Esophagus (tissue), 2 donors: ENCODE data around the gene SLC7A5. TPM values are rescaled to one million over a fixed set of nuclear protein-coding genes. Genes with fewer than 3 reads are reported as not detected.

ENCODE experiments used
- H3K27ac ChIP-seq, 2 donors: one replicate each; pipeline ENCODE4 v1.5.1; 2013; ENCODE audit warnings: low read depth in 2 of 2, mild to moderate bottlenecking in 2 of 2, inconsistent platforms in 1 of 2, low read length in 1 of 2, moderate library complexity in 1 of 2
- H3K27me3 ChIP-seq, 2 donors: one replicate each; pipeline ENCODE4 v1.6.1; 2013; ENCODE audit warnings: low read length in 2 of 2, control low read depth in 1 of 2, mild to moderate bottlenecking in 1 of 2; ENCODE audit not compliant: insufficient read depth in 2 of 2, control insufficient read depth in 1 of 2
- H3K36me3 ChIP-seq, 2 donors: one replicate each; pipeline ENCODE4 v1.6.1; 2013; ENCODE audit warnings: low read length in 1 of 2; ENCODE audit not compliant: control insufficient read depth in 2 of 2, insufficient read depth in 2 of 2
- H3K4me1 ChIP-seq, 2 donors: one replicate each; pipeline ENCODE4 v1.6.1; 2013; ENCODE audit warnings: low read length in 1 of 2; ENCODE audit not compliant: control insufficient read depth in 2 of 2, insufficient read depth in 2 of 2
- H3K4me3 ChIP-seq, 2 donors: one replicate each; pipeline ENCODE4 v1.5.1; 2013; ENCODE audit warnings: low read length in 2 of 2, mild to moderate bottlenecking in 2 of 2, low read depth in 1 of 2, moderate library complexity in 1 of 2
- H3K9me3 ChIP-seq, 2 donors: one replicate each; pipeline ENCODE4 v1.6.1; 2013; ENCODE audit warnings: mild to moderate bottlenecking in 2 of 2, low read depth in 1 of 2, low read length in 1 of 2, moderate library complexity in 1 of 2; ENCODE audit not compliant: control insufficient read depth in 2 of 2, insufficient read depth in 1 of 2
- WGBS, 2 donors: extraction: QIAGEN DNeasy Blood & Tissue Kit; methylation state at CpG; one replicate each; pipeline ENCODE4 v1.1.7; 2013; 5-methylcytosine and 5-hydroxymethylcytosine counted together
- polyA plus RNA-seq, 2 donors: library from polyadenylated mRNA; stranded (reverse); fragments of 200-250 nt; gene quantifications; one replicate each; pipeline ENCODE4 v1.2.3, GENCODE V29; 2013
- donor health status: healthy with polysubstance abuse.
- donor health status: Bipolar disorder and iron deficiency.

Gene SLC7A5
- polyA plus RNA-seq, 2 donors = 117 to 138 TPM

- WGBS, 2 donors = 33 to 47% methylated on average over 19 to 21 of the region's 21 CpGs
- H3K36me3 ChIP-seq = peaks cover 0 to 10% of the 10 kb centered on the region in 2 donors
- H3K27ac ChIP-seq = peak overlapping the region; percentile 83 to 91
- no peaks in the 10 kb centered on the region for H3K9me3 ChIP-seq
- no peaks in the 10 kb centered on the region for H3K27me3 ChIP-seq
- H3K4me1 ChIP-seq = peaks cover 7 to 52% of the 10 kb centered on the region in 2 donors
- H3K4me3 ChIP-seq = peak overlapping the region in 1 of 2 donors; percentile 6
These were observed 15.0 kb downstream of the SLC7A5 start for GRCh38 chr16:87854053-87854906.

GRCh38 chr16:87853411-87854052 lies 15.8 kb downstream of the SLC7A5 start:
- peak overlapping the region; percentile 69 to 91 for H3K27ac ChIP-seq
- H3K4me3 ChIP-seq = no peak overlapping the region
- no peaks in the 10 kb centered on the region for H3K27me3 ChIP-seq
- no peaks in the 10 kb centered on the region for H3K9me3 ChIP-seq
- 5 to 8% methylated on average over 25 of the region's 25 CpGs for WGBS, 2 donors
- H3K36me3 ChIP-seq = peaks cover 0 to 12% of the 10 kb centered on the region in 2 donors
- H3K4me1 ChIP-seq = peaks cover 7 to 56% of the 10 kb centered on the region in 2 donors

GRCh38 chr16:87851601-87852000 lies 17.7 kb downstream of the SLC7A5 start:
- peaks cover 0 to 15% of the 10 kb centered on the region in 2 donors for H3K36me3 ChIP-seq
- H3K27me3 ChIP-seq = no peaks in the 10 kb centered on the region
- WGBS, 2 donors = 52 to 71% methylated on average over 21 of the region's 21 CpGs
- peak overlapping the region; percentile 40 to 91 for H3K27ac ChIP-seq
- peaks cover 7 to 59% of the 10 kb centered on the region in 2 donors for H3K4me1 ChIP-seq
- no peaks in the 10 kb centered on the region for H3K9me3 ChIP-seq
- H3K4me3 ChIP-seq = no peak overlapping the region

GRCh38 chr16:87851141-87851587 lies 18.1 kb downstream of the SLC7A5 start:
- Histone ChIP-seq H3K27ac (peak overlapping the region; percentile 40 to 91), H3K9me3 (no peaks in the 10 kb centered on the region), H3K4me3 (no peak overlapping the region), H3K36me3 (peaks cover 0 to 16% of the 10 kb centered on the region in 2 donors), H3K4me1 (peaks cover 5 to 60% of the 10 kb centered on the region in 2 donors), H3K27me3 (no peaks in the 10 kb centered on the region)
- WGBS, 2 donors = 49 to 71% methylated on average over 14 of the region's 14 CpGs

- Histone ChIP-seq H3K27ac (peak overlapping the region; percentile 40 to 43), H3K27me3 (no peaks in the 10 kb centered on the region), H3K4me1 (peaks cover 9 to 59% of the 10 kb centered on the region in 2 donors), H3K36me3 (peaks cover 0 to 16% of the 10 kb centered on the region in 2 donors), H3K4me3 (no peak overlapping the region), H3K9me3 (no peaks in the 10 kb centered on the region)
- WGBS, 2 donors = 34 to 43% methylated on average over 25 of the region's 25 CpGs
These were observed 19.0 kb downstream of the SLC7A5 start for GRCh38 chr16:87850009-87851006.

GRCh38 chr16:87849419-87850008 lies 19.8 kb downstream of the SLC7A5 start:
- peak overlapping the region; percentile 22 to 45 for H3K27ac ChIP-seq
- peaks cover 11 to 58% of the 10 kb centered on the region in 2 donors for H3K4me1 ChIP-seq
- 54 to 55% methylated on average over 16 of the region's 16 CpGs for WGBS, 2 donors
- no peak overlapping the region for H3K4me3 ChIP-seq
- peaks cover 0 to 16% of the 10 kb centered on the region in 2 donors for H3K36me3 ChIP-seq
- no peaks in the 10 kb centered on the region for H3K27me3 ChIP-seq
- H3K9me3 ChIP-seq = no peaks in the 10 kb centered on the region

GRCh38 chr16:87848676-87849345 lies 20.5 kb downstream of the SLC7A5 start:
- H3K4me3 ChIP-seq = no peak overlapping the region
- H3K9me3 ChIP-seq = no peaks in the 10 kb centered on the region
- H3K27ac ChIP-seq = peak overlapping the region; percentile 45 to 61
- 58 to 61% methylated on average over 18 of the region's 18 CpGs for WGBS, 2 donors
- peaks cover 11 to 59% of the 10 kb centered on the region in 2 donors for H3K4me1 ChIP-seq
- no peaks in the 10 kb centered on the region for H3K27me3 ChIP-seq
- H3K36me3 ChIP-seq = peaks cover 0 to 16% of the 10 kb centered on the region in 2 donors

- H3K4me3 ChIP-seq = peak overlapping the region in 1 of 2 donors; percentile 17
- peaks cover 11 to 63% of the 10 kb centered on the region in 2 donors for H3K4me1 ChIP-seq
These were observed 21.3 kb downstream of the SLC7A5 start for GRCh38 chr16:87847785-87848675.

More at GRCh38 chr16:87847785-87848675, 21.3 kb downstream of the SLC7A5 start:
- Histone ChIP-seq H3K36me3 (peaks cover 0 to 19% of the 10 kb centered on the region in 2 donors), H3K27ac (peak overlapping the region; percentile 58 to 61), H3K27me3 (no peaks in the 10 kb centered on the region), H3K9me3 (no peaks in the 10 kb centered on the region)
- WGBS, 2 donors = 48 to 55% methylated on average over 28 of the region's 28 CpGs
